SK-N-SH (cell line): ENCODE measurements around the gene AKT3. TPM values are rescaled to one million over a fixed set of nuclear protein-coding genes. Genes with fewer than 3 reads are reported as not detected.

ENCODE experiments used
- CTCF ChIA-PET: fragments of 300-600, 350-600 bp; formaldehyde crosslinking; extraction: SDS; loops from one replicate; lab custom pipeline; 2021; lab: Yijun Ruan, JAX
- POLR2A ChIA-PET: fragments of 350-600 bp; sonication (Branson Sonifier 250); formaldehyde crosslinking; extraction: SDS; loops from one replicate; lab custom pipeline; 2020; ENCODE audit warnings: antibody characterized with exemption, inconsistent platforms; lab: Yijun Ruan, JAX
- DNase-seq: peaks from one replicate; pipeline ENCODE4 v3.0.0; 2012
- H2AFZ ChIP-seq: fragments of 200-600 bp; sonication (generic); 2 replicates; pipeline ENCODE4 v1.8.1; 2016; ENCODE audit warnings: antibody characterized with exemption, mild to moderate bottlenecking, low read depth
- H3F3A ChIP-seq: fragments of 200-600 bp; sonication (generic); replicated peaks from 2 replicates; pipeline ENCODE3; 2016; ENCODE audit warnings: antibody characterized with exemption, mild to moderate bottlenecking; ENCODE audit not compliant: insufficient read depth
- H3K27ac ChIP-seq, 2 experiments: fragments of 200-500 bp in 1 of 2; fragments of 200-600 bp in 1 of 2; sonication (Bioruptor generic) in 1 of 2; sonication (generic), shearing (Covaris generic) in 1 of 2; 2 replicates each; pipeline versions ENCODE4 v1.5.1 to v1.6.1; 2014 to 2016; ENCODE audit warnings: low read depth in 2 of 2, inconsistent platforms in 1 of 2, low read length in 1 of 2, mild to moderate bottlenecking in 1 of 2, mixed read lengths in 1 of 2
- H3K27me3 ChIP-seq: fragments of 200-600 bp; sonication (generic), shearing (Covaris generic); 2 replicates; pipeline ENCODE4 v1.6.1; 2016; ENCODE audit warnings: mixed run types; ENCODE audit not compliant: insufficient read depth
- H3K36me3 ChIP-seq, 2 experiments: fragments of 200-500 bp in 1 of 2; fragments of 200-600 bp in 1 of 2; sonication (Bioruptor generic) in 1 of 2; sonication (generic) in 1 of 2; replicated peaks in 1 of 2; 2 replicates each; pipeline versions ENCODE3 to v1.5.1; 2014 to 2016; ENCODE audit warnings: low read length in 1 of 2, mild to moderate bottlenecking in 1 of 2; ENCODE audit not compliant: insufficient read depth in 2 of 2, control insufficient read depth in 1 of 2
- H3K4me1 ChIP-seq, 2 experiments: fragments of 200-500 bp in 1 of 2; fragments of 200-600 bp in 1 of 2; sonication (Bioruptor generic) in 1 of 2; sonication (generic), shearing (Covaris generic) in 1 of 2; 2 replicates each; pipeline versions ENCODE4 v1.5.1 to v1.6.1; 2014 to 2016; ENCODE audit warnings: low read depth in 1 of 2, low read length in 1 of 2, mixed run types in 1 of 2; ENCODE audit not compliant: insufficient read depth in 2 of 2, control insufficient read depth in 1 of 2
- H3K4me2 ChIP-seq: fragments of 200-600 bp; sonication (generic), shearing (Covaris generic); 2 replicates; pipeline ENCODE4 v1.6.1; 2017; ENCODE audit warnings: mixed run types
- H3K4me3 ChIP-seq, 2 experiments: fragments of 200-500 bp in 1 of 2; fragments of 200-600 bp in 1 of 2; sonication (Bioruptor generic) in 1 of 2; sonication (generic), shearing (Covaris generic) in 1 of 2; 2 replicates each; pipeline versions ENCODE4 v1.5.1 to v1.8.1; 2014 to 2016; ENCODE audit warnings: low read depth in 2 of 2, inconsistent platforms in 1 of 2, low read length in 1 of 2, mild to moderate bottlenecking in 1 of 2, mixed read lengths in 1 of 2, moderate library complexity in 1 of 2
- H3K79me2 ChIP-seq: fragments of 200-600 bp; sonication (generic); 2 replicates; pipeline ENCODE4 v1.8.1; 2017; ENCODE audit warnings: mild to moderate bottlenecking; ENCODE audit not compliant: insufficient read depth
- H3K9ac ChIP-seq: fragments of 200-600 bp; sonication (generic); 2 replicates; pipeline ENCODE4 v1.6.1; 2017; ENCODE audit warnings: mixed run types
- H3K9me2 ChIP-seq: fragments of 200-600 bp; sonication (generic); 2 replicates; pipeline ENCODE4 v1.6.1; 2017; ENCODE audit warnings: mixed run types
- H3K9me3 ChIP-seq: fragments of 200-600 bp; sonication (generic); 2 replicates; pipeline ENCODE4 v1.6.1; 2017; ENCODE audit warnings: mixed run types, mild to moderate bottlenecking, moderate library complexity
- H4K20me1 ChIP-seq: fragments of 200-600 bp; sonication (generic); 2 replicates; pipeline ENCODE4 v1.6.1; 2017; ENCODE audit warnings: mild to moderate bottlenecking, mixed run types; ENCODE audit not compliant: insufficient read depth
- CHD2 ChIP-seq: fragments of 150-350 bp; IDR thresholded peaks from 2 replicates; pipeline ENCODE4 v1.6.1; 2018; ENCODE audit warnings: low read length; ENCODE audit not compliant: partially characterized antibody
- ELF1 ChIP-seq: IDR thresholded peaks from 2 replicates; pipeline ENCODE4 v1.4.0; 2012
- FOSL2 ChIP-seq: IDR thresholded peaks from 2 replicates; pipeline ENCODE4 v1.4.0; 2012; ENCODE audit warnings: low read depth, mild to moderate bottlenecking, moderate library complexity, borderline replicate concordance
- FOXJ3 ChIP-seq: sonication (generic); formaldehyde crosslinking; IDR thresholded peaks from 2 replicates; pipeline ENCODE4 v1.5.1; 2020; ENCODE audit warnings: mild to moderate bottlenecking, missing genetic modification reagents
- FOXM1 ChIP-seq: IDR thresholded peaks from 2 replicates; pipeline ENCODE4 v1.4.0; 2012; ENCODE audit warnings: low read depth, mild to moderate bottlenecking
- IRF3 ChIP-seq: fragments of 150-350 bp; IDR thresholded peaks from 2 replicates; pipeline ENCODE4 v1.6.1; 2016; ENCODE audit warnings: mild to moderate bottlenecking, low read depth, low read length
- NRF1 ChIP-seq: IDR thresholded peaks from 2 replicates; pipeline ENCODE4 v1.6.1; 2012; ENCODE audit warnings: low read depth, mild to moderate bottlenecking, low read length
- PBX3 ChIP-seq: IDR thresholded peaks from 2 replicates; pipeline ENCODE4; 2012
- RAD21 ChIP-seq: IDR thresholded peaks from 2 replicates; pipeline ENCODE4 v1.6.1; 2012; ENCODE audit warnings: mild to moderate bottlenecking, low read length
- RCOR1 ChIP-seq: fragments of 150-350 bp; IDR thresholded peaks from 2 replicates; pipeline ENCODE4 v1.6.1; 2017; ENCODE audit warnings: antibody characterized with exemption, low read length
- REST ChIP-seq: IDR thresholded peaks from 2 replicates; pipeline ENCODE4 v1.6.1; 2012; ENCODE audit warnings: mild to moderate bottlenecking, low read depth, low read length, moderate library complexity
- SMC3 ChIP-seq: IDR thresholded peaks from 2 replicates; pipeline ENCODE4 v1.6.1; 2012; ENCODE audit warnings: low read depth, low read length, improper control_type of control experiment
- TEAD4 ChIP-seq: IDR thresholded peaks from 2 replicates; pipeline ENCODE4 v1.4.0; 2012; ENCODE audit warnings: mild to moderate bottlenecking, borderline replicate concordance; ENCODE audit not compliant: insufficient read depth
- USF1 ChIP-seq: IDR thresholded peaks from 2 replicates; pipeline ENCODE4 v1.4.0; 2012; ENCODE audit warnings: low read depth, borderline replicate concordance
- USF2 ChIP-seq: fragments of 150-350 bp; IDR thresholded peaks from 2 replicates; pipeline ENCODE4 v1.6.1; 2017; ENCODE audit warnings: antibody characterized with exemption, low read length, low read depth, borderline replicate concordance
- WGBS: methylation state at CpG from one replicate; pipeline ENCODE4 v1.1.6; 2017; ENCODE audit warnings: low lambda C conversion rate; 5-methylcytosine and 5-hydroxymethylcytosine counted together
- polyA plus RNA-seq, 3 experiments: library from polyadenylated mRNA; depleted of rRNA; stranded (reverse); fragments of >200 nt; gene quantifications; 2 replicates each; pipeline ENCODE4 v1.2.3, GENCODE V29; 2012

AKT3 gene
- polyA plus RNA-seq, 1 of the 3 experiments (the other 2 are of a cell fraction) = 12.7 TPM

GRCh38 chr1:243851765-243852164 lies 1.7 kb upstream of the AKT3 start:
- H3K9me2 ChIP-seq = no peaks in the 10 kb centered on the region
- 34% methylated on average over 3 of the region's 3 CpGs for WGBS
- POLR2A ChIA-PET = no interaction called here
- H3K4me2 ChIP-seq = peak overlapping the region; percentile 90
- peaks cover 33% of the 10 kb centered on the region for H3F3A ChIP-seq
- H3K4me1 ChIP-seq = peaks cover 0 to 10% of the 10 kb centered on the region in 2 experiments; a peak in 2 of 4 replicates
- peak overlapping the region; percentile 85 to 87 for H3K4me3 ChIP-seq
- H3K9me3 ChIP-seq = no peaks in the 10 kb centered on the region
- TF ChIP-seq PBX3 (no peak), REST (no peak), RAD21 (no peak), CHD2 (no peak), IRF3 (no peak), FOXJ3 (CRISPR knock-in tag) (no peak), TEAD4 (no peak), ELF1 (no peak), FOSL2 (no peak), FOXM1 (no peak), USF1 (no peak), USF2 (no peak), SMC3 (no peak), NRF1 (no peak), RCOR1 (no peak)
- TF ChIP-seq, all 33 proteins: peak for 0
- H3K36me3 ChIP-seq = no peaks in the 10 kb centered on the region
- no peak for DNase-seq
- no peaks in the 10 kb centered on the region for H3K27me3 ChIP-seq
- H3K9ac ChIP-seq = peak overlapping the region; percentile 96
- H3K79me2 ChIP-seq = peaks cover 47% of the 10 kb centered on the region
- peak overlapping the region; percentile 95 for H3K27ac ChIP-seq
- peaks cover 17% of the 10 kb centered on the region for H4K20me1 ChIP-seq
- CTCF ChIA-PET = no interaction called here
- peak overlapping the region; percentile 87; the same call in 1 of the 2 replicates for H2AFZ ChIP-seq
